Transverse colon (tissue), 4 donors: ENCODE measurements around the gene GRM4.

Source experiments
- EP300 ChIP-seq: sonication (generic); formaldehyde crosslinking; IDR thresholded peaks from one replicate; pipeline ENCODE4 v1.6.1; 2017; ENCODE audit warnings: antibody characterized with exemption, low read depth
- POLR2A ChIP-seq: fragments of 450-650 bp; IDR thresholded peaks from one replicate; pipeline ENCODE4 v1.6.1; 2016; ENCODE audit warnings: antibody characterized with exemption, mild to moderate bottlenecking, moderate library complexity
- POLR2AphosphoS5 ChIP-seq, 3 donors: sonication (generic); formaldehyde crosslinking; IDR thresholded peaks; one replicate each; pipeline ENCODE4 v1.6.1; 2016; ENCODE audit warnings: antibody characterized with exemption in 3 of 3
- TF ChIP-seq, protein P1 (sequence below), 5 experiments: fragments of 200-600 bp in 3 of 5; fragments of 450-650 bp in 2 of 5; sonication (generic) in 3 of 5; IDR thresholded peaks; 1 replicate in 2 of 5; 2 replicates in 3 of 5; pipeline ENCODE4 v1.5.1; 2016 to 2017; ENCODE audit warnings: antibody characterized with exemption in 5 of 5, inconsistent platforms in 3 of 5, mild to moderate bottlenecking in 2 of 5, moderate library complexity in 1 of 5

DNA sequence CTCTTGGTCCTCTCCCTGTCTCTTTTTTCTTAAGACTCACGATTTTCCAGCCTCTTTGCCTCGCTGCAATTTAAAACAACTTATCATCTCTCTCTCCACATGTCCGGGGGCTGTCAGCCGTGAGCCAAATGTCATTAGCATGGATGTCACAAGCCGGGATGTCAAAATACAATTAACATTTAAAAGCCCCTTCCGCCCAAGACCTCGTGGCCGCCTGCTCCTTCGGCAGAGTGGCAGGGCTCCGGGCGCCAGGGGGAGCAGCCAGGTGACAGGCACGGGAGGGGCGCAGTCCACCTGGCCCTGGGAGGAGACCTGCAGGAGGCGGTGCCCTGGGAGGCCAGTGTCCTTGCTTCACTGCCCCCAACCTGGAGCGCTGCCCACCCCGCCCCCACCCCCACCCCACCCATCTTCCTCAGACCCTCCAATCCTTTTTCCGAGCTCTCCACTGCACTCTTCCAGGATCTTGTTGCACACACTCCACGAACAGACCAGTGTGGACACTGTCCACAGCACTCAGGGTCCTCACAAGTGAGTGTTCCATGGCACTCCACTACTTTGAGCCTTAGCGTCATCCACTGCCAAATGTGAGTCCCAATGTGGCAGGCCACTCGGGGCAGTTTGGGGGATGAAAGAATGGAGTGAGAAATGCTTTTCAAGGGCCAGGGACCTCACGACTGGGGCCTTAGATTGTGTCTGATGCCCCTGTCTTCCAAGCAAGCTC, 5.6 kb upstream of the GRM4 start:
- TF ChIP-seq, protein P1, sequence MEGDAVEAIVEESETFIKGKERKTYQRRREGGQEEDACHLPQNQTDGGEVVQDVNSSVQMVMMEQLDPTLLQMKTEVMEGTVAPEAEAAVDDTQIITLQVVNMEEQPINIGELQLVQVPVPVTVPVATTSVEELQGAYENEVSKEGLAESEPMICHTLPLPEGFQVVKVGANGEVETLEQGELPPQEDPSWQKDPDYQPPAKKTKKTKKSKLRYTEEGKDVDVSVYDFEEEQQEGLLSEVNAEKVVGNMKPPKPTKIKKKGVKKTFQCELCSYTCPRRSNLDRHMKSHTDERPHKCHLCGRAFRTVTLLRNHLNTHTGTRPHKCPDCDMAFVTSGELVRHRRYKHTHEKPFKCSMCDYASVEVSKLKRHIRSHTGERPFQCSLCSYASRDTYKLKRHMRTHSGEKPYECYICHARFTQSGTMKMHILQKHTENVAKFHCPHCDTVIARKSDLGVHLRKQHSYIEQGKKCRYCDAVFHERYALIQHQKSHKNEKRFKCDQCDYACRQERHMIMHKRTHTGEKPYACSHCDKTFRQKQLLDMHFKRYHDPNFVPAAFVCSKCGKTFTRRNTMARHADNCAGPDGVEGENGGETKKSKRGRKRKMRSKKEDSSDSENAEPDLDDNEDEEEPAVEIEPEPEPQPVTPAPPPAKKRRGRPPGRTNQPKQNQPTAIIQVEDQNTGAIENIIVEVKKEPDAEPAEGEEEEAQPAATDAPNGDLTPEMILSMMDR (IDR thresholded peaks at IDR 0.05): no peak
- TF ChIP-seq POLR2A (no peak), POLR2AphosphoS5 (IDR thresholded peaks at IDR 0.05) (no peak), EP300 (no peak)
